HG03175 (cell line): ENCODE results near the gene PTAR1.
"Not testable (repeated sequence)": the region's sequence is repeated elsewhere in the genome, so short reads cannot be mapped to it uniquely, and the experiment has no call there.

Experiments used
- ATAC-seq: cut with Tn5 transposase; IDR thresholded peaks from one replicate; pipeline ENCODE4 v1.9.1; 2021; ENCODE audit warnings: mild to moderate bottlenecking, moderate library complexity; ENCODE audit not compliant: unreplicated experiment

The PTAR1 gene, protein sequence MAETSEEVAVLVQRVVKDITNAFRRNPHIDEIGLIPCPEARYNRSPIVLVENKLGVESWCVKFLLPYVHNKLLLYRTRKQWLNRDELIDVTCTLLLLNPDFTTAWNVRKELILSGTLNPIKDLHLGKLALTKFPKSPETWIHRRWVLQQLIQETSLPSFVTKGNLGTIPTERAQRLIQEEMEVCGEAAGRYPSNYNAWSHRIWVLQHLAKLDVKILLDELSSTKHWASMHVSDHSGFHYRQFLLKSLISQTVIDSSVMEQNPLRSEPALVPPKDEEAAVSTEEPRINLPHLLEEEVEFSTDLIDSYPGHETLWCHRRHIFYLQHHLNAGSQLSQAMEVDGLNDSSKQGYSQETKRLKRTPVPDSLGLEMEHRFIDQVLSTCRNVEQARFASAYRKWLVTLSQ

DNA sequence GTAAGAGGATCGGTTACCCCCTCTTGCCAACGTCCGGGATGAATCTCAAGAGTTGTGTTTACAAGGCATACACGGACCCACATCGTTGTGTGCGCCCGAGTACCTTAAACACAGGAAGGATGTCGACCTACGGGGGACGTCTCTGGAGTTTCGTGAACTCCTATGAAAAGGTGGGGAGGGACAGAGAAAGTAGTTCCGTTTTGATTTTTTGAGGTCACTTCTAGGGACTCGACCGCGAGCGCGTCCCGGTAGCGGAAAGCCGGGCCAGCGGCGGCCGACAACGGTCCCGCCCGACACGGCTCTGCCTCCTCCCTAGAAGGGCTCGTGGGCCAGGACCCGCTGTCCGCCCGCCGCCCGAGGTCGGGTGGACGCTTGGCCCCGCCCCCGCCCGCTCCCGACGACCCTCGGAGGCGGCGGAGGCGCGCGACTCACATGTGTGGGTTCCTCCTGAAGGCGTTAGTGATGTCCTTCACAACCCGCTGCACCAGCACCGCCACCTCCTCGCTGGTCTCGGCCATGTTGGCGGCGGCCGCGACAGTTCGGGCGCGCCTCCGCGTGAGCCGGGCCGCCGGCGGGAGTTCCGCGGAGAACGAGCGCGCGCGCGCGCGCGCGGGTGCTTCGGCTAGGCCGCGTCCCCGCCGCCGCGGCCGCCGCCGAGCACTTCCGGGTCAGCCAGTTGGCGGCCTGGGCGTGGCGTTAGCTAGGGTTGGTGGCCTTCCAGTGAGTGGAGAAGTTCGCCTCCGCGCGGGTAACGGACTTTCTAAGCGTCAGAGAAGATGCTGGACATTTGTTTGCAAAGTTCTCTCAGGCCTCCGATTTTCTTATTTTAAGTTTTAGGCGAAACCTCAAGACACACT lies at the start of gene PTAR1:
Gene PTAR1, minus strand, starts transcription at position 591 of the 857 bp plus-strand sequence. Its CDS starts 73 bp downstream, at position 518.
- peak; percentile 90 for ATAC-seq

DNA sequence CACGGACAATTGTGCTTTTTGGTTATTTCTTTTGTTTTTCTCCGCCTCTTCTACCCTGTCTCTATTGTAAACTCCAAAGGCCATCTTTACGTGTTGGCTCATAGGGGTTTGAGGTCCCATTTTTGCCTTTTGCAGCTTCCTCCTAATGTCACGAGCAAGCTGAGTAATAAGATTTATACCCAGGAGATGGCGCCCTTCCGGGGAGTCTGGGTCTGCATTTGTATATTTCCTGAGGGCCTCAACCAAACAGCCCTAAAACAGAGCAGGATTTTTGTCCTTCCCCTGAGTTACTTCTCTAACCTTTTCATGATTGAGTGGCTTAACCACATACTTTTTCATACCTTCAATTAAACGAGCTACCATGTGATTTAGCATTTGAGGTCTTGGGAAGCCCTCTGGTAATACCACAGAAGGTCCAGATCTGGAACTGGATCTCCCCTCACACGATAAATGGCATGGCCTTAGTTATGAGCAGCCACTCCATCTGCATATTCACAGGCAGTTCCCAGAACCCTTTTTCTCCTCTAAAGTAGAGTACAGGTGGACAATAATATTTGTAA lies 49.6 kb upstream of the PTAR1 start:
- no peak for ATAC-seq

DNA sequence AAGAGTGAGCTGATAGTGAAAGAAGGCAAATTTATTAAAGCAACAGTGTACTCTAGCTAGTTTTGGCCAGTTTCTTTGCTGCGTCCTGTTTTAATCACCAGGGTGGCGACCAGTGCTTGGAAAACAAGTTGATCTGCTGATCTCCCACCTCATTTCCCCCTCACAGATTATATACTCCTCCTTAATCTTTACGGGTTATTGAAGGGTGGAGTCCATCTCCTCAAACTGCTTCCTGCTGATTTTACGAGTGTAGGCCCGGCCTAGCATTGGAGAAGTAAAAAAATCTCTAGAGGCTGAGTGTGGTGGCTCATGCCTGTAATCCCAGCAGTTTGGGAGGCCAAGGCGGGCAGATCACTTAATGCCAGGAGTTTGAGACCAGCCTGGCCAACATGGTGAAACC lies 46.8 kb upstream of the PTAR1 start:
- ATAC-seq = no peak

DNA sequence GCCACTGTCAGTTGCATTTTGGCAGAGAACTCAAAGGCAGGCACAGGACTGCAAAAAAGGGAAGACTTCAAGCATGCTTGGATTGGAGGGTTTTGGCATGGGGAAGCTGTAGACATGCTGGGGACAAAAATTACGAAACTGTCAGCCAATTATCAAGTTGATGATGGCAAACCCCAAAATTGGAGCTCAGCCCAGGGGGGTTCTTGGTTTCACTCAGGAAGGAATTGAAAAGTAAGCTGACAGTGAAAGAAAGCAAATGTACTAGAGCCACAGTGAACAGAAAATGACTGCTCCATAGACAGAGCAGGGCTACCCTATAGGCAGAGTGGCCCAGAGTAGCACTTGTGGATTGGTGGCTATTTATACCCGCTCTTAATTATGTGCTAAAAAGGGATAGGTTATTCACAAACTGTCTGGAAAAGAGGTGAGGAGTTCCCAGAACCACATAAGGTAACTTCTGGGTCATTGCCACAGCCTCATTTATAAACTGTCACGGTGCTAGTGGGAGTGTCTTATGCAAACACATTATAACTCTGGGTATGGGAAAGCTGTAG lies 46.2 kb upstream of the PTAR1 start:
- ATAC-seq = no peak

DNA sequence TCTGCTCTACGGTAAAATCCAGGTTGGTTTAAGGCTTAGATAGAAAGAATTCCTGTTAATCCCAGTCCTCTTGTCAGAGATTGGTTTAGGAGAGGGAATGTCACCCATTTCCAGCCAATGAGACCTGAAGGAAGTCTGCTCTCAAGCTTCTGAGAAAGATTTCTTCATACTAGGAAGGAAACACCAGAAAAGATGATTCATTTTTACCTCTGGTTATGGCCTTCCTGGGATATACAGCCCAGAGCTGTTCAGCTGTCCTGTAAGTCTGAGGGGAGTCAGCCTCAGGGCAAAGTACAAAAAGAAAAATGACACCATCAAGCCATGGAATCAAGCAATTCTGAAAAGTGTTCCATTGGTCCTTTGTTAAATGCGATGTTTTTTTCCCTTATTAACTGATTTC lies 42.2 kb upstream of the PTAR1 start:
- no peak for ATAC-seq

DNA sequence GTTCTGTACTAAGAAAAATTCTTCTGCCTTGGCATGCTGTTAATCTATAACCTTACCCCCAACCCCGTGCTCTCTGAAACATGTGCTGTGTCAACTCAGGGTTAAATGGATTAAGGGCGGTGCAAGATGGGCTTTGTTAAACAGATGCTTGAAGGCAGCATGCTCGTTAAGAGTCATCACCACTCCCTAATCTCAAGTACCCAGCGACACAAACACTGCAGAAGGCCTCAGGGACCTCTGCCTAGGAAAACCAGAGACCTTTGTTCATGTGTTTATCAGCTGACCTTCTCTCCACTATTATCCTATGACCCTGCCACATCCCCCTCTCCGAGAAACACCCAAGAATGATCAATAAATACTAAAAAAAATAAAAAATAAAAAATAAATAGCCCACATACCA lies 40.2 kb upstream of the PTAR1 start:
- not testable (repeated sequence) for ATAC-seq

DNA sequence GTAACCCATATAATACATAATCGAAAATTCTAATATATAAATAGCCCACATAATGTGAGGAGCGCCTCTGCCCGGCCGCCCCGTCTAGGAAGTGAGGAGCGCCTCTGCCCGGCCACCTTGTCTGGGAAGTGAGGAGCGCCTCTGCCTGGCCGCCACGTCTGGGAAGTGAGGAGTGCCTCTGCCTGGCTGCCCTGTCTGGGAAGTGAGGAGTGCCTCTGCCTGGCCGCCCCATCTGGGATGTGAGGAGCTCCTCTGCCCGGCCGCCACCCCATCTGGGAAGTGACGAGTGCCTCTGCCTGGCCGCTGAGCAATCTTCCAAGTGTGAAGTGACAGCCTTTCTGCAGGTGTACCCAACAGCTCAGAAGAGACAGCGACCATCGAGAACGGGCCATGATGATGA lies 39.7 kb upstream of the PTAR1 start:
- not testable (repeated sequence) for ATAC-seq

DNA sequence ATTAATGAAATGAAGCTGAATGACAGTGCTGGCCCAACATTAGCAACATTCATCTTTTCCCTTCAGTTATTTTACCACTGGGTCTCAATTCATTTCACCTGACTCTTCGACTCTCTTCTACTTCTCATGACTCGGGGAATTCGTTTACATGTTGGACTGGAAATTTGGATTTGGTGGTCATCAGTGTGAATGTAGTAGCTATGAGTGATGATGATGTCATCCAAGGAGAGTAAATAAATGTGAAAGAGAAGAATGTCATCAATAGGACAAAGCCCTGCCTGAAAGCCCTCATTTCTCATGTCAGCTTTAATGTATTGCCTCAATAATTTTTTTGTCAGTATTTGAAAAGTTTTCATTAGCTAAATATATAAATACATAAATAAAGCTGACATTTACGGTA lies 38.9 kb upstream of the PTAR1 start:
- no peak for ATAC-seq

DNA sequence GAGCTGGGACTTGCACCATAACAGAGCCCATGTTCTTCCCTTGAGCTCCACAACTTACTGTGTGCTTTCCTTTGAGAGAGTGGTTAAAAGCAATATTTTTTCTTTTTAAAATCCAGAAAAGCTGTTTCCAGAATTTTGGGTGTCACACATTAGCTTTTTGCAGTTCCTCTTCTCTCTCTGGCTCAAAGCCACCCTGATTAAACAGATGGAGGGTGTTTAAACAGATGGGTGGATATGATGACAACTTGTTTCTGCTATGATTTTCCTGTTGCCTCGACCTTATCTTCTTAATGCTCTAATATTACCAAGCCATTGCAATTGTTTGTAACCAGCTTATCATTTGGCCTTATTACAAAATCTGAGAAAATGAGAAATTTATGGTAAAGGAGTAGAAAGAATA lies 37.9 kb upstream of the PTAR1 start:
- no peak for ATAC-seq

DNA sequence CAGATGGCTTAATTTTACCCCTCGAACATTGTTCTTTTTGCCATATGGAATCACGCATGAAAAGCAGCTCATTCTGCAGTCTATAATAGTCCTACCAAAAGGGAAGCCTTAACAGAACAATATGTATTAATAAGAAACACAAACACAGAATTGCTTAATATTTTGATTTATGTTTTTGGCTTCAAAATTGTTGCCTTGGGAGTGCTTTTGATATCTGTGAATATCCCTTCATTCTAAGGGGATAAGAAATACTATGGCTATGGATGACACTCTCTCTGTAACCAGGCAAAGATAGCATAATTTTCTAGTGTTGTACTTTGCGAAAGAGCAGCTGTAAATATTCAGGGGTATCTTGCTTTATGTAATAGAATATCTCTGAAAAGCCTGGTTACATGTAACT lies 34.5 kb upstream of the PTAR1 start:
- ATAC-seq = no peak

DNA sequence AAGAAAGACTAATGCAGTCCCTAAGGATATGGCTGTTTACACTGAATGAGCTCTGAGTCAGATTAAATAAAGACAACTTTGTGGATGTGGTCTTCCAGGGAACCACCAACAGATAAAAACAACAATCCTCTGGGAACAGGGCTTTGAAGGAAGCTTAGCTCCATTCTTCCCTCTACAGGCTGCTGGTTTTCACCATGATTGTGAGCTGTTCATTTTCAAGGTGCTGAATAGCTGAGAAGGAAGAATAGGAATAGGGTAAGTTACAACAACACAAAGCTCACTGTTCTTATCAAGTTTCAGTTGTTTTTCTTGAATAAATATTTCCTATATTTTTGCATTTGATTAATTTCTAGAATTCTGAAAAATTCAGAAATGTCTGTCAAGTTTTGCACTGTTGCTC lies 25.9 kb upstream of the PTAR1 start:
- no peak for ATAC-seq

DNA sequence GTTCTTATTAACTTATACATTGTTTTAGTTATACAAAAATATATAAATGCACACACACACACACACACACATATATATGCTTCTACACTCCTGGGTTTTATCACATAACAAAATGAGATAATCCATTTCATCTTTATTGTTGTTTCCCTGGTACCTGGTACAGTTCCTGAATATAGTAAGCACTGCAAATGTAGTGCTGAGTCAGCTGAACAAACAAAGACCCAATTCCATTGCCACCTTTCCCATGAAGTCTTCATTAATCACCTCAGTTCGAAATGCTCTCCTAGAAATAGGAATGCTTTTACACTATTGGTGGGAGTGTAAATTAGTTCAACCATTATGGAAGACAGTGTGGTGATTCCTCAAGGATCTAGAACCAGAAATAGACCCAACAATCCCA lies 13.4 kb upstream of the PTAR1 start:
- ATAC-seq = no peak

DNA sequence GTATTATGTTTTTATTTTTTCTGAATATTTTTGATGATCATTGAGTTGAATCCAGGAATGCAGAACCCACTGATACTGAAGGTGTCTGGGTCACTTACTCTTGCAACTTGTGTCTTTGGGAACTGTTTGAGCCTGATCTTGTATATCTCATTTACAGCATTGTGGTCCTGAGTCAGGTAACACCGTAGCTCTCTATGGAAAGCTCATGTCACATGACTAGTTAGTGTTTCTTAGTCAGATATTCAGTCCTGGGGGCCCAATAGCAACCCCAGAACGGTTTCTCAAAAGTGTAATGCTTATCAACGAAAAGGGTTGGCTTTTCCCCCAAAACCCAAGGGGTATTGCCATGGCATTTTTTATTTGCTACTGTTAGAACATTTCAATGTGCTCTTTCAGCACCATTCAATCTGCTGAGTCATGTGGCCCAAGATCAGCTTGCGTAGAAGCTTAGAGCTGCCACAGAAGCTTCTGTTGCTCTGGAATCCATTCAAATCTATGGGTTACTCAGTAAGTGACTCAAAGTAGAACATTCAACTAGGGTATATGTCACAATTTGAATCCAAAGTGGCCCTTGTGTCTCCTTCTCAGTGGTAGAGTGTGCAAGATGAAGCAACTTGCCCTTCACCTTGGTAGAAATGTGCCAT lies 12.1 kb upstream of the PTAR1 start:
- ATAC-seq = no peak

DNA sequence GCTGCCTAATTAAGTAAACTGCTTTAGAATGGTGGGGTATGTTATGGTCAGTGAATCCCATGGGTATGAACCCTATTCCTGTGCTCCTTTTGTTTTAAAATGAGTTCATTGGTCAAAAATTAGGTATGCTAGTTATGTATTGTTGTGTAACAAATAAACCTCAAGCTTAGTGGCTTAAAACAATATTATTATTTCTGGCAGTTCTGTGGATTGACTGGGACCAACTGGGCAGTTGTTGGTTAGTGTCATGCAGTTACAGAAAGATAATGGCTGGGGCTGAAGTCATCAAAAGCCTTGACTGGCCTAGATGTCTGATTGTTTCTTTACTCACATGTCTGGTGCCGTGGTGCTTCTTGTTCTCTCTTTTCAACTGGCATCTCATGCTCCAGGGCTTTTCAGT lies 8.9 kb upstream of the PTAR1 start:
- ATAC-seq = no peak

DNA sequence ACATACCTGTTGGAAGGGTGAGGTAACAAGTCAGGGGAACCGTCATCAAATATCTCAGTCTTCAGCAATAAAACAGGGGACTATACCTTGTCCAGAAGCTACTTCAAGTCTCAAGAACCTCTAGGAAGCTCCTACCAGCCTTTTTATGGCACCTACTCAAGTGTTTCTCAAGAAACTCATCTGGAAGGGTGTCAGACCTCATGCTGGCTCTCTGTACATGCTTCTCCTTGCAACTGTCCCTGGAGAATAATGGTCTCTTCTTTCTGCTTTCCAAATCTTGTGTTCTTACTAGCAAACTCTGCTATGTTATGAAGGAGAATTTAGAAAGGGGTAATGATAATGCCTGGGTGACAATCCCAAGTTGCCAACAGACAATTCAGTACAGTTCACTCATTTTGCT lies 8.3 kb upstream of the PTAR1 start:
- ATAC-seq = no peak

DNA sequence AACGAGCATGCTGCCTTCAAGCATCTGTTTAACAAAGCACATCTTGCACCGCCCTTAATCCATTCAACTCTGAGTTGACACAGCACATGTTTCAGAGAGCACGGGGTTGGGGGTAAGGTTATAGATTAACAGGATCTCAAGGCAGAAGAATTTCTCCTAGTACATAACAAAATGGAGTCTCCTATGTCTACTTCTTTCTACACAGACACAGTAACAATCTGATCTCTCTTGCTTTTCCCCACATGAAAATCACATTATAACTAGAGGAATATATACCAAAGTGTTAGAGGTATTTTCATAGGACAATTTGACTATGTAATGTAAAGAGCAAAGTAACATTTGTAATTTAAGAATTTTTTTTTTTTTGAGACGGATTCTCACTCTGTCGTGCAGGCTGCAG lies 4.1 kb upstream of the PTAR1 start:
- ATAC-seq = not testable (repeated sequence)

DNA sequence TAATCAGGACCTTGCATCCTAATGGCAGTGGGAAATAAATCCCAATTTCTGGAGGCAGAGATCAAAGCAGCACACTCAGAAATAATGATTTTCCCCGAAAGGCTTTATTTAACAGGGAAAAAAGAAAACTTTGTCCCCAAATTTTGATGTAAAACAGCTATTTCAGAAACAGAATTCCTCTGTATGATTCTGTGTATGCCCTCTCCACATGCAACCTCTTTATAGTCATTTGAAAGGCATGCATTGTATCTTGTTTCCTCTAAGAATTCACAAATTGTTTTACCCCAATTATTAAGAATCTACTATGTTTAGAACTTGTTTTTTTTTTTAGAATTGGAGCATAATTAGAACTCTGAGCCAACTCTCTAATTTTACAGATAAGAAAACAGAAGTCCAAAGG lies 2.7 kb upstream of the PTAR1 start:
- ATAC-seq = no peak

DNA sequence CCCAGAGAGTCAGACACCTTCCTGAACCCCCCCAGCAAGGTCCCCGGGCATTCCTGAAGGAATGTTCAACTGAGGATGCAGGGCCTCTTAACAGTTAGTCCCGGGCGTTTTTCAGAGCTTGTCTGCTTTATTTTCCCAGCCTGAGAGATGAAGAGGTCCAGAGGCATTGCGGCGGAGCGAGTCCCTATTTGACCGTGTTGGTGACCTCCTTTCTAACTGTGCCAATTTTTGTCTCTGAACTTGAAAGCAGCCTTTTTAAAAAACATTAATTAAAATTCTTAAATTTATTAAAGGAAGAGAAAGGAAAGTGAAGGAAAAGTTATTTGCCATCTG lies 433 bp upstream of the PTAR1 start:
- peak; percentile 2 for ATAC-seq

DNA sequence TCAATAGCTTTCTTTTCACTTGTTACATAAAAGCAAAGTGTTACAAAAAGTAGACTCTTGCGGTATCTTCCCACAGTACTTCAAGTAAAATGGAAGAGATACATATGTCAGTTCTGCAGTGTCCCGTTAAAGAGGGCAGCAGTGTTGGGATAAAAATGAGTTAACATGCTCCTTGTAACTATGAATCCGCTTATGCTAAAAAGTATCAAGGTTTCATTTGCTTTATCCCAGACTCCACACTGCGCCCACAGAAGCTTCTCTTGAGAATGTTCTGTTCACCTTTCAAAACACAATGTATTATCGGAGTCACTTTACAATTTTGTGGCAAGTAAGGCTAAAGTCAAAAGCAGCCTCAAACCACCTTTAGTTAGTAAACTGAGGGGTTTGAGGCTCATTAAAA lies 790 bp downstream of the PTAR1 start:
- peak; percentile 0 for ATAC-seq

DNA sequence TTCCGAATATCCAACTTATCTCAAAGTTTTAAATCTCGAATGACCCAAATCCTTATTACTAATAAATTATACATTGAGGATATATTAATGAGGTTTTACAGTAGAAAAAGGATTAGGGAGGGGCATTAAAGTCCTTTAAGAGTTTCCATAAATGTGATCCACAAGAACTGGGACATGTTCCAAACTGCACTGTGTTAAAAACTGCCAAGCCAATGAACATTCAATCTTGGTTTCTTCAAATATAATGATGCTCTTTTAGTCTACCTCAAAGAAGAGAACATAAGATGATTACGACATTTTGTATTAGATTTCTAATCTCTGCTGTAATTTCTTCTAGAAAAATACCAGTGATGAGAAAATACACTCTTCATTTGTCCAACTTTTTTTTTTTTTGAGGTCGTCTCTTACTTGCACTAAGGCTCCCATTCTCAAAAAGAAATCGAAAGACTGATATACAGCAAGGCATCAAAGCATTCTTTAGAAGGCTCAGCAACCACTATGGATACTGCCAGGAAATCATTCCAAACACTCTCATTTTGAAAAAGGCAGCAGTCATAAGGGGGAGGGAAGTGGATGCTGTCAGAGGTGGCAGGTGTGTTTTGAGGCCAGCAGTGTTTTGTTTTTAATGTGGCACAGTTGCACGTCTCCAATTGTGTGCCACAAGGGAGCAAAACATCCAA lies 1.7 kb downstream of the PTAR1 start:
- ATAC-seq = no peak

DNA sequence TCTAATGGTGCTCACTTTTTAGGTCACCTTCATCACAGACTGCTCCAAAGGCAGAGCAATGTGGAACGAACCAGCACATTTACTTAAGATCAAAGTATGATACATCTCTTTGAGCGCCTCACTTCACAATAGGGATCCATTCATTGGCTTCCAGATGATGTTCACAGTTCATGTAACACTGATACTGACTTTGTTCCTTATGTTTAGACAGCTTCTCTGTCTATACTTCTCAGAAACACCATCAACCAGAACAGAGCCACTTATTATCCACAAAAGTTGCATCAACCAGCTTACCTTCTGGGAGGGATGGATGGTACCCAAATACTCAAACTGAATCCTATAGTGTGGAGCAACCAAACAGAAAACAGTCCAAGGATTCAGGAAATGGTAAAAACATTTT lies 4.6 kb downstream of the PTAR1 start:
- no peak for ATAC-seq
